Measurements from ENCODE around the gene ZRANB1. TPM values are rescaled to one million over a fixed set of nuclear protein-coding genes. Genes with fewer than 3 reads are reported as not detected.
A peak's percentile ranks its signal among the peaks of the same experiment; 100 is the strongest.

The ZRANB1 gene
- total RNA-seq, 1 donor from 2014 or later = 21.8 TPM

DNA sequence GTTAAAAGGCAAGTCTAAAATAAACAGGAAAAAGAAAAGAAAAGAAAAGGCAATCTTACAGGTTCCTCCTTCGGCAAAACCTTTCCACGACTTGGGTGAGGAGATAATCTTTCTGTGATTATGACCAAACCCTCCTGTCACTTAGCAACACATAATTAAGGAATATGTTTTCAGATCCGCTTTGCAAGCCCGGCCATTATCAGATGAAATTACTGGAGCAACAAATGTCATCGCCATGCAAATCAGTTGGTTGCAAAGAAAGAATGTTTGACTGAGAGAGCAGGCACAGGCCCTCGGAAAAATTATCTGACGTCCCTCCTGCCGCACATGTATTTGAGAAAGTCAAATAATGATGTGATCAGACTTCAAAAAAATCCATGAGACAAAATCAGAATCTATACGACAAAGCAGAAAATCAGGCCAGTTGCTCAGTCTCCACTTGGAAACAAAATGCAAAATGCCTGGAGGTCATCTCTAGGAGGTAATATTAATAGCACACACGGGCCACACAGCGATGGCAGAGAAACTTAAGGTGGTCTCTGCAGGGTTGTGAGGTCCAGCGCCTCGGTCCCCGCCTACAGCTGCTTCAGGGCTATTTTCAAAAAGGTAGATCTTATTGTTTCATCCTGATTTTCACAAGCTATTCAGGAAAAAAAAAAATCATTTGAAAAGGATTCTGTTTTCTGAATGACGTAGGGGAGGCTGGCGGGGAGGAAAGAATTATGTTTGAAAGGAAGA is 82.7 kb downstream of the ZRANB1 start:
- no peak for TF ChIP-seq EZH2 (IDR thresholded peaks at IDR 0.05)
- TF ChIP-seq EZH2phosphoT487 (IDR thresholded peaks at IDR 0.05) = no peak
- TF ChIP-seq, protein P1, sequence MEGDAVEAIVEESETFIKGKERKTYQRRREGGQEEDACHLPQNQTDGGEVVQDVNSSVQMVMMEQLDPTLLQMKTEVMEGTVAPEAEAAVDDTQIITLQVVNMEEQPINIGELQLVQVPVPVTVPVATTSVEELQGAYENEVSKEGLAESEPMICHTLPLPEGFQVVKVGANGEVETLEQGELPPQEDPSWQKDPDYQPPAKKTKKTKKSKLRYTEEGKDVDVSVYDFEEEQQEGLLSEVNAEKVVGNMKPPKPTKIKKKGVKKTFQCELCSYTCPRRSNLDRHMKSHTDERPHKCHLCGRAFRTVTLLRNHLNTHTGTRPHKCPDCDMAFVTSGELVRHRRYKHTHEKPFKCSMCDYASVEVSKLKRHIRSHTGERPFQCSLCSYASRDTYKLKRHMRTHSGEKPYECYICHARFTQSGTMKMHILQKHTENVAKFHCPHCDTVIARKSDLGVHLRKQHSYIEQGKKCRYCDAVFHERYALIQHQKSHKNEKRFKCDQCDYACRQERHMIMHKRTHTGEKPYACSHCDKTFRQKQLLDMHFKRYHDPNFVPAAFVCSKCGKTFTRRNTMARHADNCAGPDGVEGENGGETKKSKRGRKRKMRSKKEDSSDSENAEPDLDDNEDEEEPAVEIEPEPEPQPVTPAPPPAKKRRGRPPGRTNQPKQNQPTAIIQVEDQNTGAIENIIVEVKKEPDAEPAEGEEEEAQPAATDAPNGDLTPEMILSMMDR (IDR thresholded peaks at IDR 0.05) = no peak
- Histone ChIP-seq H4K20me1 (ENCODE audit: low read depth) (peaks cover 61% of the 10 kb centered on the region), H3K27ac (no peak overlapping the region), H3K4me3 (no peak overlapping the region), H3K79me2 (ENCODE audit: low read depth) (peaks cover 98% of the 10 kb centered on the region), H3K4me2 (no peak overlapping the region), H3F3A (ENCODE audit: low read depth) (peaks cover 16% of the 10 kb centered on the region), H3K36me3 (no peaks in the 10 kb centered on the region), H3K27me3 (no peaks in the 10 kb centered on the region), H3K9ac (no peak overlapping the region), H3K9me3 (ENCODE audit: low read depth) (no peaks in the 10 kb centered on the region), H2AFZ (replicated peaks) (no peak overlapping the region), H3K4me1 (peaks cover 16% of the 10 kb centered on the region)
- Mint-ChIP-seq H3K27me3 (ENCODE audit: insufficient read depth, low read depth) (peaks cover 8% of the 10 kb centered on the region), H3K4me1 (peaks cover 46% of the 10 kb centered on the region), H3K27ac (peak overlapping the region; percentile 6), H3K36me3 (peaks cover 38% of the 10 kb centered on the region), H3K4me3 (no peak overlapping the region), H3K9me3 (peaks cover 15% of the 10 kb centered on the region)
- DNase-seq (ENCODE audit: low spot score) = no peak

DNA sequence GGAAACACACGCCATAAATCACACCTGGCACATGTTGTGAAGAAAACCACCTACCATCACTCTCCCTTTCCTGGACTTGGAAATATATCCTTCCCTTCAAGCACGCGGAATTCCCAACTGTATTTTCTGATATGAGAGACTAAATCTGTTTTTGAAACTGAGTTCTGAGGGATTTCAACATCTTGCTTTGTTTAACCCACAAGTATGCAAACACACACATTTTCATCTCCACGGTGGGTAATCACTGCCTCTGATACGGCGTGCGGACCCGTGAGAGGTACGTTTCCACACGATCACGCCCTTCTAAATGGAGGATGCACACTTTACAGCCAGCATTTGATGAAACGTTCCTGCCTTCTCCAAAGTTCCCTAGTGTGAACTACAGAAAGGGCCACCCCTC is 83.4 kb downstream of the ZRANB1 start:
- Mint-ChIP-seq H3K4me1 (peaks cover 51% of the 10 kb centered on the region), H3K9me3 (peaks cover 9% of the 10 kb centered on the region), H3K27ac (no peak overlapping the region), H3K36me3 (peaks cover 36% of the 10 kb centered on the region), H3K27me3 (ENCODE audit: insufficient read depth, low read depth) (peaks cover 8% of the 10 kb centered on the region), H3K4me3 (no peak overlapping the region)
- Histone ChIP-seq H3K36me3 (no peaks in the 10 kb centered on the region), H3K4me2 (no peak overlapping the region), H3K9ac (no peak overlapping the region), H3F3A (ENCODE audit: low read depth) (peaks cover 21% of the 10 kb centered on the region), H4K20me1 (ENCODE audit: low read depth) (peaks cover 68% of the 10 kb centered on the region), H3K27me3 (no peaks in the 10 kb centered on the region), H3K4me1 (peaks cover 16% of the 10 kb centered on the region), H2AFZ (replicated peaks) (no peak overlapping the region), H3K27ac (no peak overlapping the region), H3K9me3 (ENCODE audit: low read depth) (no peaks in the 10 kb centered on the region), H3K79me2 (ENCODE audit: low read depth) (peaks cover 98% of the 10 kb centered on the region), H3K4me3 (no peak overlapping the region)
- TF ChIP-seq EZH2 (IDR thresholded peaks at IDR 0.05) = no peak
- TF ChIP-seq, protein P1 (IDR thresholded peaks at IDR 0.05) = no peak
- DNase-seq (ENCODE audit: low spot score) = no peak

- H2AFZ ChIP-seq (replicated peaks) = no peak overlapping the region
- H3K27ac ChIP-seq = no peak overlapping the region
- Mint-ChIP-seq H3K4me1 (peaks cover 51% of the 10 kb centered on the region), H3K36me3 (peaks cover 27% of the 10 kb centered on the region), H3K4me3 (no peak overlapping the region), H3K9me3 (peaks cover under 1% of the 10 kb centered on the region), H3K27ac (no peak overlapping the region), H3K27me3 (ENCODE audit: insufficient read depth, low read depth) (peaks cover 6% of the 10 kb centered on the region)
- peaks cover 16% of the 10 kb centered on the region for H3K4me1 ChIP-seq
- no peak for TF ChIP-seq EZH2 (IDR thresholded peaks at IDR 0.05)
- TF ChIP-seq EZH2phosphoT487 (IDR thresholded peaks at IDR 0.05) = no peak
- TF ChIP-seq, protein P1 (IDR thresholded peaks at IDR 0.05) = no peak
- peaks cover 76% of the 10 kb centered on the region for H4K20me1 ChIP-seq (ENCODE audit: low read depth)
- H3K4me3 ChIP-seq = no peak overlapping the region
- H3K9ac ChIP-seq = no peak overlapping the region
- no peaks in the 10 kb centered on the region for H3K36me3 ChIP-seq
- DNase-seq (ENCODE audit: low spot score) = no peak
- H3F3A ChIP-seq (ENCODE audit: low read depth) = peaks cover 21% of the 10 kb centered on the region
- H3K27me3 ChIP-seq = no peaks in the 10 kb centered on the region
- peaks cover 96% of the 10 kb centered on the region for H3K79me2 ChIP-seq (ENCODE audit: low read depth)
- H3K9me3 ChIP-seq (ENCODE audit: low read depth) = no peaks in the 10 kb centered on the region
- H3K4me2 ChIP-seq = no peak overlapping the region
Observed at GRCh38 chr10:125026036-125026931, 84.4 kb downstream of the ZRANB1 start.

Measured in neural progenitor cell (in vitro differentiated cells).